ENCODE data around the gene NBPF11. TPM values are rescaled to one million over a fixed set of nuclear protein-coding genes. Genes with fewer than 3 reads are reported as not detected.
"Not testable (repeated sequence)": the region's sequence is repeated elsewhere in the genome, so short reads cannot be mapped to it uniquely, and the experiment has no call there.

Gene NBPF11
- total RNA-seq, 1 donor from 2014 or later, result 27.3 TPM

DNA sequence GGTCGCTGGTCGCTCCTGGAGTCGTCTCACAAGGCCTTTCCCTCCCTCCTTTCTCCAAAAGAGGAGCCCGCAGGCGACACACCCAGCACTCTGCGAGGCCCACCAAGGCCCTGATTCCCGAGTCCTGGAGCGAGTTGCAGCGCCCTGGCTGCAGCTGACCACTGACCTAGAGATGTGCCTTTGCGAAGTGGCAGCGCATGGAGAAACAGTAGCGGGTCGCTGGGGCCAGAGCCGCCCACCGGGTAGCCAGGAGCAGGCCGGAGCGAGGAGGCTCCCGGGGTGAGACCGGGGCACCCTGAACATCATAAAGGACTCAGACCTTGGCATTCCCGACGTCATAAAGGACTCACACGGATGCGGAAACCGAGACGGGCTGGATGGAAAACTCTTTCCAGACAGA lies 10.3 kb upstream of the NBPF11 start:
- H3K9me3 Mint-ChIP-seq, result peaks cover 6% of the 10 kb centered on the region
- H3K4me1 Mint-ChIP-seq, result peaks cover 21% of the 10 kb centered on the region
- peaks cover 3% of the 10 kb centered on the region for H3K36me3 Mint-ChIP-seq
- DNase-seq (ENCODE audit: low spot score in 2 of 2, unreplicated experiment in 2 of 2), result no peak
- H3K27ac Mint-ChIP-seq, result no peak overlapping the region
- H3K4me3 Mint-ChIP-seq, result no peak overlapping the region
- no peaks in the 10 kb centered on the region for H3K27me3 Mint-ChIP-seq (ENCODE audit: low read depth)
- TF ChIP-seq CTCF (IDR thresholded peaks at IDR 0.05; ENCODE audit: unreplicated experiment), result no peak

DNA sequence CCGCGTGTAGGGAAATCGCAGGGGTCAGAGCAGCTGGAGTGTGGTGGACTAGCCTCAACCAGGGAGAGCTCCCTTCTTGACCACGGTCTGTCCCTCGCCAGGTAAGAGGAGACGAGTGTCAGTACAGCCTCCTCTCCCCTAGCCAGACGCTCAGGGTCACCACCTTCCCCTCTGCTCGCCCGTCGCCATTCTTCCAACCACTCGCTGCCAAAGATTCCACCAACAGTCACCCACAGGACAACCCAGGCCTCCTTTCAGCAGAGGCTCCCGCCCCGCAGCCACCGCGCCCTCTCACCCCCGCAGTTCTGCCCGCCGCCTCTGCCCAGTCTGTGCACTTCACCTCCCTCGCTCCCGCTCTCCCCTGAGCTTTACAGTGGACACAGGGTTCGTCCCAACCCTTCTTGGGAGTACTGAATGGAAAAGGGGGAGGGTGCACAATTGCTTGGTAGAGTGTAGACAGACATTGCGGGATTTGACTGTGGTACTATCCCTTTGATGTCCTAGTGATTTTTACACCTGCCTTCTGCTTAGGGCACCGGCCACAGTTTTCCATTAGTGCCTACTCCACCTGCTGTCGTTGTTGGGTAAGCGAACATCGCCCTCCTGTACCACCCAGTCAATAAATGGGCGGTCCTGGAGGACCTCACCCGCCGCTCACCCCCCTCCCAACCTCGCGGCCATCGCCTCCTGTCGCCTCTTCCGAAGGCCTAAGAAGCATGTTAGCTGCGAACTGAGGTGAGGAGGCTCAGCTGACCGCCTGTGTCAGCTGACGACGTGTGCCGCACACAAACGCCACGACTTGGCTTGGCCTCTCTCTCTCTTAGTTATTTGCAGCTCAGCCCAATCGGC lies 9.2 kb upstream of the NBPF11 start:
- H3K4me1 Mint-ChIP-seq, result peaks cover 11% of the 10 kb centered on the region
- TF ChIP-seq CTCF (IDR thresholded peaks at IDR 0.05; ENCODE audit: unreplicated experiment), result no peak
- no peak overlapping the region for H3K27ac Mint-ChIP-seq
- no peaks in the 10 kb centered on the region for H3K27me3 Mint-ChIP-seq (ENCODE audit: low read depth)
- peaks cover 6% of the 10 kb centered on the region for H3K9me3 Mint-ChIP-seq
- DNase-seq (ENCODE audit: low spot score in 2 of 2, unreplicated experiment in 2 of 2), result no peak
- no peak overlapping the region for H3K4me3 Mint-ChIP-seq
- peaks cover 3% of the 10 kb centered on the region for H3K36me3 Mint-ChIP-seq

DNA sequence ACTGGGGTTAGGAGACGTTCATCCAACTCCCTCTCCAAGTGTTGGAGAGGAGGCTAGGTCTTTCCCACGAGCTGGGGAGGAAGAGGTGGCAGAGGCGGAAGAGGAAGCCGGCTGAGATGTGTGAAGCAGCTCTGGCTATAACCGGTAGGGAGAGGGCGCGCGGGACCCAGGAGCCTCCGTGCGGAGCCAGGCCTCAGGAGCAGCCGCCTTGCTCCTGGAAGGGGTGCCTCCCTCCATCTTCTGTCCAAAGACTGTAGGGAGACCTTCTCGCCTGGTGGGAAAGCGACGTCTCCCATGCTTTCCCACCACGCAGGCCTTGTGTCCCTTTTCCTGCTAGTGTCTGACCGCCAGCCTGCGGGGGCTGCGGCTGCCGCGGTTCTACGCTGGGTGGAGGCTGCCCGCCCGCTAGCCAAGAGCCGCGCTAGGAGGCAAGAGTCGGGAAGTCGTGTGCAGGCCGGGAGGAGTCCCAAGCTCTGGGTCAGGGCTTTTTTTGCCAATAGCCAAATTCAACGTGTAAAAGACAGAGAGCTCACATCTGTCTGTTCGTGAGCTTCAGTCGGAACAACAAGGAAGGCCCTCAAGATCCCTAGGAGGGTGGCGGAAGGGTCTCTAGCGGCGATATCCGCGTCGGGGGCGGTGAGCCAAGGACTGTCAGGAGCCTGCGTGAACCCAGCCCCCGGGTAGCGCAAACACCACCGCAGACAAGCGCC lies 8.4 kb upstream of the NBPF11 start:
- Mint-ChIP-seq H3K27me3 (ENCODE audit: low read depth) (peaks cover 3% of the 10 kb centered on the region), H3K9me3 (peaks cover 6% of the 10 kb centered on the region), H3K4me1 (peaks cover 7% of the 10 kb centered on the region), H3K4me3 (no peak overlapping the region), H3K36me3 (peaks cover 3% of the 10 kb centered on the region), H3K27ac (no peak overlapping the region)
- no peak for TF ChIP-seq CTCF (IDR thresholded peaks at IDR 0.05; ENCODE audit: unreplicated experiment)
- no peak for DNase-seq (ENCODE audit: low spot score in 2 of 2, unreplicated experiment in 2 of 2)

- H3K36me3 Mint-ChIP-seq, result peaks cover 3% of the 10 kb centered on the region
- H3K4me1 Mint-ChIP-seq, result peaks cover 4% of the 10 kb centered on the region
- peaks cover 6% of the 10 kb centered on the region for H3K9me3 Mint-ChIP-seq
- no peak overlapping the region for H3K27ac Mint-ChIP-seq
- TF ChIP-seq CTCF (IDR thresholded peaks at IDR 0.05; ENCODE audit: unreplicated experiment), result no peak
- H3K4me3 Mint-ChIP-seq, result no peak overlapping the region
- peaks cover 3% of the 10 kb centered on the region for H3K27me3 Mint-ChIP-seq (ENCODE audit: low read depth)
- DNase-seq (ENCODE audit: low spot score in 2 of 2, unreplicated experiment in 2 of 2), result no peak
These were observed 7.9 kb upstream of the NBPF11 start for GRCh38 chr1:148160048-148160342.

DNA sequence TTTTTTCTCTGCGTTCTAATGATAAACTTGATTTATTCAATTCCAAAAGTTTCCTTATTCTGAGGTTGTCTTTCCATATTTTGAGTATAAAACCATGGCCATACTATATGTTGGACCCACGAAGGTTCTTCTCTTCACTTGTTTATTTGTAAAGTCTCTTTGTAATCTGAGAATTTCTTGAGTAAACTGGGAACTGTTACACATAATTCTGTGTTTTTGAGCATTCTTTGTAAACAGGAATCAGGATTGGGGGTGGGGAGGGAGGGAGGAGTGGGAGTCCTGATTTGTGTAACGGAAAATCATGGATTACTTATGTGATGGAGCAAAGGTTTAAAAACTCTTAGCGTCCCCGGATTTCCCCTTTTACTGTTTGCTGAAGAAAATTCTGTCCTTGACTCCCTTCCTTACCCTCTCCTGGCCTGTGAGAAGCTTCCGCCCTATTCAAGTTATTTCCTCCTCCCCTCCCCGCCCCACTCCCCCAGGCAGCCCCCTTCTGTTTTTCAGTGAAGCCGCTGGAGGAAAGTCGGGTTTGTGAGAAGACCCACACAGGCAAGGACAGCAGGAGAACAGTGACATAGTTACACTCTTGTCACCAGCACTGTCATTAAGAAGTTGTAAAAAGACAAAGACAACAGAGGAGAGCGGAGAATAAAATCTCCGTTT lies 6.4 kb upstream of the NBPF11 start:
- DNase-seq (ENCODE audit: low spot score in 2 of 2, unreplicated experiment in 2 of 2), result no peak

GRCh38 chr1:148157803-148158202 lies 5.7 kb upstream of the NBPF11 start:
- not testable (repeated sequence) for H3K27me3 Mint-ChIP-seq (ENCODE audit: low read depth); H3K4me3 Mint-ChIP-seq; H3K27ac Mint-ChIP-seq; H3K4me1 Mint-ChIP-seq; DNase-seq (ENCODE audit: low spot score in 2 of 2, unreplicated experiment in 2 of 2); H3K36me3 Mint-ChIP-seq; H3K9me3 Mint-ChIP-seq

More for the DNA sequence above, 6.4 kb upstream of the NBPF11 start:
- Mint-ChIP-seq H3K27me3 (ENCODE audit: low read depth) (peaks cover 3% of the 10 kb centered on the region), H3K9me3 (peaks cover 6% of the 10 kb centered on the region), H3K27ac (no peak overlapping the region), H3K4me1 (peaks cover 4% of the 10 kb centered on the region), H3K4me3 (no peak overlapping the region), H3K36me3 (peaks cover 3% of the 10 kb centered on the region)
- no peak for TF ChIP-seq CTCF (IDR thresholded peaks at IDR 0.05; ENCODE audit: unreplicated experiment)

DNA sequence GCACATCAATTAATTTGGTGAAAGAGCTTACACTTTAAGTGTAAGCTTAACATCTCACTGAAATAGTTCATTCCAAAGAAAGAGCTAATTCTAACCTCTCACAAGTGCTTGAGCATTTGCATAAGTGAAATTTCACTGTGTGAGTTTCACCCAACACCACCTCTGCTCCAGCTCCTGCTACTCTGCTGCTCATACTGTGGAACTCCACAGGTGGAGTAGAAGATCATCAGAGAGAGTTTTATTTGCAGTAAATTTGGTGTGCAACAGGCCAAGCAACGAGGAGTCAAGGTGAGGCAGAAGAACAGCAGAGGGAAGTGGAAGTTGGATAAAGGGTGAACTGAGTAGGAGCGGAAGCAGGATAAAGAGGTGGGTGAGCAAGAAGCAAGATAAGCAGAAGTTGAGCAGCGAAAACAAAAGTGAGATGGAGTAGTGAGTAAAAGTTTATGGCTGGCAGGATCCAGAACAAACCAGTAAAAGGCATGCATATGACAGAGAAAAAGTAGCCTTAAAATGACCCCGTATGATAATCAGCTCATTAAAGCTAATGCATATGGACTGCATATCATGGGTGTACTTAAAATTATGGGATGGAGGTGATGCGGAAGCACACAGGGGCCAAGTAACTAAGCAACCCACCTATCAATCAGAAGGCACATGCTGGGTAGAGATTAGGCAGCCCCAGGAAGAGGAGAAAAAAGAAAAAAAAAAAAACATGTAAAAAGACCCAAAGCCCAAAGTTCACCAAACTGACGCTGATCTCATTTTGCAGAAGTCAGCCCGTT lies 3.6 kb upstream of the NBPF11 start:
- not testable (repeated sequence) for DNase-seq (ENCODE audit: low spot score in 2 of 2, unreplicated experiment in 2 of 2); H3K4me3 Mint-ChIP-seq; H3K27ac Mint-ChIP-seq; H3K4me1 Mint-ChIP-seq; H3K27me3 Mint-ChIP-seq (ENCODE audit: low read depth); H3K9me3 Mint-ChIP-seq; H3K36me3 Mint-ChIP-seq

DNA sequence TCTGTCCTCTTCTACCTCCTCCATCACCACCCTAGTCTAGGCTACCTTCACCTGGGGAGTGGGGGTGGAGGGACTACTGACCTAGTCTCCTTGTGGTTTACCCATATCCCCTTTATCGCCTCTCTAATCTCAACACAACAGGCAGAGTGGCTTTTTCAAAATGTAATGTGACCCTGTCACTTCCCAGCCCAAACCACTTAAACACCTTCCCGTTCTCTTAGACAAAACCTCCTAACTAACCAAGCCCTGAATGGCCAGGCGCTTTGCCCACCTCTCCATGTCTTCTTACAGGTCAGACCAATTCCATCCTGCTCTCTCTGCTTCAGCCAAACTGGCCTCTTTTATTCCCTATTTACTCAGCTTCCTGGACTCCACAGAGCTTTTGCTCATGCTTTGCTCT lies 714 bp upstream of the NBPF11 start:
- H3K4me3 Mint-ChIP-seq, result peak overlapping the region; percentile 54
- not testable (repeated sequence) for H3K9me3 Mint-ChIP-seq, H3K36me3 Mint-ChIP-seq

More for the DNA sequence above, 714 bp upstream of the NBPF11 start:
- peak overlapping the region; percentile 54 for H3K27ac Mint-ChIP-seq
- H3K4me1 Mint-ChIP-seq; DNase-seq (ENCODE audit: low spot score in 2 of 2, unreplicated experiment in 2 of 2); H3K27me3 Mint-ChIP-seq (ENCODE audit: low read depth): not testable (repeated sequence)
